CD4-positive, alpha-beta T cell treated with Interleukin-15 for 4 hours (primary cell): ENCODE measurements around the gene ADAM11.
"Not testable (repeated sequence)": the region's sequence is repeated elsewhere in the genome, so short reads cannot be mapped to it uniquely, and the experiment has no call there.

ENCODE experiments used
- DNase-seq: peaks from one replicate; pipeline ENCODE4 v3.0.0-alpha.2; 2020; ENCODE audit warnings: low spot score

Gene ADAM11

GRCh38 chr17:44795421-44795820 lies 36.6 kb downstream of the ADAM11 start:
- no peak for DNase-seq

GRCh38 chr17:44795928-44796327 lies 37.1 kb downstream of the ADAM11 start:
- DNase-seq: no peak

GRCh38 chr17:44796731-44797130 lies 37.9 kb downstream of the ADAM11 start:
- no peak for DNase-seq

GRCh38 chr17:44797802-44798201 lies 39.0 kb downstream of the ADAM11 start:
- DNase-seq: no peak

GRCh38 chr17:44798356-44798755 lies 39.6 kb downstream of the ADAM11 start:
- no peak for DNase-seq

GRCh38 chr17:44801880-44802279 lies 43.1 kb downstream of the ADAM11 start:
- DNase-seq: no peak

GRCh38 chr17:44804302-44805089 lies 45.7 kb downstream of the ADAM11 start:
- DNase-seq: no peak

- DNase-seq: no peak
Measured at GRCh38 chr17:44807093-44807816, 48.5 kb downstream of the ADAM11 start.

GRCh38 chr17:44807817-44808155 lies 49.0 kb downstream of the ADAM11 start:
- DNase-seq: no peak

GRCh38 chr17:44808156-44808555 lies 49.4 kb downstream of the ADAM11 start:
- no peak for DNase-seq

- DNase-seq: not testable (repeated sequence)
Measured at GRCh38 chr17:44808656-44809388, 50.0 kb downstream of the ADAM11 start.

GRCh38 chr17:44812263-44812662 lies 53.5 kb downstream of the ADAM11 start:
- no peak for DNase-seq

GRCh38 chr17:44818508-44818907 lies 59.7 kb downstream of the ADAM11 start:
- DNase-seq: not testable (repeated sequence)

GRCh38 chr17:44820631-44821212 lies 61.9 kb downstream of the ADAM11 start:
- no peak for DNase-seq

GRCh38 chr17:44825236-44825635 lies 66.4 kb downstream of the ADAM11 start:
- DNase-seq: not testable (repeated sequence)

GRCh38 chr17:44826123-44826790 lies 67.5 kb downstream of the ADAM11 start:
- DNase-seq: no peak

- no peak for DNase-seq
Measured at GRCh38 chr17:44827863-44828262, 69.1 kb downstream of the ADAM11 start.

- DNase-seq: peak; percentile 2
Measured at GRCh38 chr17:44828919-44829522, 70.2 kb downstream of the ADAM11 start.

- no peak for DNase-seq
Measured at GRCh38 chr17:44829523-44830358, 71.0 kb downstream of the ADAM11 start, which contains the start of gene GJC1. Gene GJC1 (minus strand): TSS chr17:44830287. CDS start chr17:44805817, 24,470 bp downstream.
